Heart right ventricle (tissue), 16 donors: ENCODE data around the gene ADTRP. TPM values are rescaled to one million over a fixed set of nuclear protein-coding genes. Genes with fewer than 3 reads are reported as not detected.

ENCODE experiments used
- ATAC-seq, 8 donors: fragments of 200-7000 bp; cut with Tn5 transposase; one replicate each; pipeline ENCODE4 v1.9.1; 2020; ENCODE audit warnings: mild to moderate bottlenecking in 8 of 8, moderate library complexity in 8 of 8, moderate number of reproducible peaks in 1 of 8
- DNase-seq, 2 donors: peaks; one replicate each; pipeline ENCODE4 v3.0.0-alpha.2; 2020
- H3K27ac ChIP-seq, 10 donors: fragments of 200-600 bp; sonication (generic) in 2 of 10; one replicate each; pipeline versions ENCODE4 v1.5.0 to v1.8.0; 2020 to 2022; ENCODE audit warnings: mild to moderate bottlenecking in 3 of 10
- H3K27me3 ChIP-seq, 7 donors: fragments of 200-600 bp; one replicate each; pipeline ENCODE4 v1.8.0; 2021 to 2022; ENCODE audit warnings: mild to moderate bottlenecking in 2 of 7
- H3K36me3 ChIP-seq, 9 donors: fragments of 200-600 bp; sonication (generic) in 1 of 9; one replicate each; pipeline versions ENCODE4 v1.5.0 to v1.8.0; 2020 to 2022; ENCODE audit warnings: mild to moderate bottlenecking in 2 of 9
- H3K4me1 ChIP-seq, 9 donors: fragments of 200-600 bp; sonication (generic) in 1 of 9; one replicate each; pipeline versions ENCODE4 v1.5.0 to v1.8.0; 2020 to 2022; ENCODE audit warnings: mild to moderate bottlenecking in 4 of 9
- H3K4me3 ChIP-seq, 10 donors: fragments of 200-600 bp; sonication (generic) in 2 of 10; one replicate each; pipeline versions ENCODE4 v1.5.0 to v1.8.0; 2020 to 2022; ENCODE audit warnings: mild to moderate bottlenecking in 7 of 10, moderate library complexity in 2 of 10
- H3K9me3 ChIP-seq, 11 donors: fragments of 200-600 bp in 10 of 11; sonication (generic) in 2 of 11; one replicate each; pipeline versions ENCODE4 v1.5.0 to v1.8.0; 2013 to 2022; ENCODE audit warnings: mild to moderate bottlenecking in 2 of 11, control low read depth in 1 of 11, moderate library complexity in 1 of 11
- WGBS, 2 donors: extraction: QIAGEN DNeasy Blood & Tissue Kit; methylation state at CpG; one replicate each; pipeline ENCODE4 v1.1.7; 2013; ENCODE audit warnings: inconsistent platforms in 1 of 2; 5-methylcytosine and 5-hydroxymethylcytosine counted together
- intact Hi-C, 10 donors: fragments of 100-400 bp; cut with DNase I; formaldehyde crosslinking; loops; one replicate each; pipeline versions ENCODE4 v1.11.1 to v1.14.2; 2022
- long read RNA-seq, 3 donors: library from polyadenylated mRNA; unstranded; transcript quantifications; one replicate each; pipeline ENCODE4 v2.0.0, GENCODE V29; 2020 to 2021
- polyA plus RNA-seq, 2 donors: library from polyadenylated mRNA; stranded (reverse); fragments of 200-250 nt; gene quantifications; one replicate each; pipeline ENCODE4 v1.2.3, GENCODE V29; 2013
- total RNA-seq, 10 donors: library from RNA; stranded (reverse); fragmentation: NEBNext Ultra II Directional in 3 of 10; extraction: Animal tissue kit (Norgen Biotek cat#: 25700) in 3 of 10; gene quantifications; one replicate each; pipeline versions ENCODE4 v1.2.1 to v1.2.4, GENCODE V29; 2021 to 2023
- TF ChIP-seq, protein P1 (sequence below), 9 donors: fragments of 200-600 bp; sonication (generic) in 2 of 9; IDR thresholded peaks; one replicate each; pipeline versions ENCODE4 v1.5.0 to v1.8.0; 2021 to 2022; ENCODE audit warnings: antibody characterized with exemption in 9 of 9, mild to moderate bottlenecking in 5 of 9, moderate library complexity in 1 of 9
- donor health status: Arrhythmogenic right ventricular cardiomyopathy.
- donor health status: ischemic (EF 13 %, LVEDD 7.1; RV severe dilation, severe dysfunction).
- donor health status: healthy with polysubstance abuse.
- donor health status: DM: no; HTN: yes; CAD: no.
- donor health status: DM: no; HTN: no; CAD: no.
- donor health status: ischemic (EF 25% LVEDD 6.9; RV normal size, moderate dysfunction).
- donor health status: ischemic (EF 25% LVEDD 5.7; RV mildly dilated, moderate dysfunction).
- donor health status: healthy.
- donor health status: DM: yes; HTN: yes; CAD: no.
- donor health status: Ischemic cardiomyopathy.
- donor health status: ischemic (EF 35%, LVEDD 5.7; RV mildly dilated, moderate dysfunction).
- donor health status: nonischemic (EF 11% LVEDD 7.7; RV severe dilation, severe dysfunction).
- donor health status: DM: yes; HTN: yes; CAD: no.
- donor health status: PGD.
- donor health status: ischemic (EF 29% LVEDD 5.4; RV normal size, mild dysfunction).
- donor health status: nonischemic (EF 23%, LVEDD 6.1; RV moderate dilation, normal function).

Gene ADTRP, protein sequence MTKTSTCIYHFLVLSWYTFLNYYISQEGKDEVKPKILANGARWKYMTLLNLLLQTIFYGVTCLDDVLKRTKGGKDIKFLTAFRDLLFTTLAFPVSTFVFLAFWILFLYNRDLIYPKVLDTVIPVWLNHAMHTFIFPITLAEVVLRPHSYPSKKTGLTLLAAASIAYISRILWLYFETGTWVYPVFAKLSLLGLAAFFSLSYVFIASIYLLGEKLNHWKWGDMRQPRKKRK
- total RNA-seq = under 1 TPM in 2 of 10 donors, not detected in 8; 0.24 to 0.37 TPM
- polyA plus RNA-seq = under 1 TPM in 1 of 2 donors, not detected in 1; 0.14 TPM
- long read RNA-seq, donor 1 = 0 reads
- long read RNA-seq, donor 2 = 0 reads
- long read RNA-seq, donor 3 = 0 reads

DNA sequence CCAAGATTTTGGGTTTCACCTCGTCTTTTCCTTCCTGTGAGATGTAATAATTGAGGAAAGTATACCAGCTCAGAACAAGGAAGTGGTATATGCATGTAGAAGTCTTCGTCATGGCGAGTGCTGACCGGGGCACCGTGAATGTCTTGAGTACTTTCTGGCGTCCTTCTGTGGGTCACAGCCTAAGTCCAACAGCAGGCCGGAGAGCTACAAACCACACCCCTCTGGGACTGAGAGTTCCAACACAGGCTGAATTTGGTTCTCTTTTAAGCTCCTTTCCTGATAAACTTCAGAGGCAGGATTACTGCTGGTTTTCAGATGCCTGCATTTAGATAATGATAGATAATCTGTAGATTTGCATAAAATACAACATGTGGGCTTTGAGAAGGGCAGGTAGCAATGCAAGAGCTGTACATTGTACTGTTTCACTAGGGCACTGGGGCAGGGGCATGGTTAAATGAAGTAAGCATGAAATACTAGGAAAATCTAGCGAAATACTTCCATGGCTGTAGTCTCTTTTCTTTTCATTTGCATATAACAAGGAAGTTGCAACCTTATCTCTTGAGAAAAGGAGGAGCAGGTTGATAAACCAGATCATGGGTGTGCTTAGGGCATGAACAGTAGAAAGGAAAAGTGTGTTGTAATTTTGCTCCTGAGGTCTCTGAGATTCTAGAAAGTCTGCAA is at the start of gene ADTRP:
ADTRP (minus strand) TSS at position 156 of the 681 bp plus-strand sequence; CDS start at position 112, 44 bp downstream.
- DNase-seq = peak in 1 of 2 donors; percentile 16
- Histone ChIP-seq H3K36me3 (no peaks in the 10 kb centered on the region), H3K9me3 (no peaks in the 10 kb centered on the region), H3K4me3 (no peak within 1 kb of the TSS), H3K4me1 (peaks cover 0 to 12% (median 7%) of the 10 kb centered on the region in 9 donors), H3K27me3 (no peaks in the 10 kb centered on the region), H3K27ac (no peak within 1 kb of the TSS)
- 68 to 74% methylated on average over 8 of the region's 8 CpGs for WGBS, 2 donors
- peak in 6 of 8 donors; percentile 47 to 72 (median 64) for ATAC-seq
- TF ChIP-seq, protein P1, sequence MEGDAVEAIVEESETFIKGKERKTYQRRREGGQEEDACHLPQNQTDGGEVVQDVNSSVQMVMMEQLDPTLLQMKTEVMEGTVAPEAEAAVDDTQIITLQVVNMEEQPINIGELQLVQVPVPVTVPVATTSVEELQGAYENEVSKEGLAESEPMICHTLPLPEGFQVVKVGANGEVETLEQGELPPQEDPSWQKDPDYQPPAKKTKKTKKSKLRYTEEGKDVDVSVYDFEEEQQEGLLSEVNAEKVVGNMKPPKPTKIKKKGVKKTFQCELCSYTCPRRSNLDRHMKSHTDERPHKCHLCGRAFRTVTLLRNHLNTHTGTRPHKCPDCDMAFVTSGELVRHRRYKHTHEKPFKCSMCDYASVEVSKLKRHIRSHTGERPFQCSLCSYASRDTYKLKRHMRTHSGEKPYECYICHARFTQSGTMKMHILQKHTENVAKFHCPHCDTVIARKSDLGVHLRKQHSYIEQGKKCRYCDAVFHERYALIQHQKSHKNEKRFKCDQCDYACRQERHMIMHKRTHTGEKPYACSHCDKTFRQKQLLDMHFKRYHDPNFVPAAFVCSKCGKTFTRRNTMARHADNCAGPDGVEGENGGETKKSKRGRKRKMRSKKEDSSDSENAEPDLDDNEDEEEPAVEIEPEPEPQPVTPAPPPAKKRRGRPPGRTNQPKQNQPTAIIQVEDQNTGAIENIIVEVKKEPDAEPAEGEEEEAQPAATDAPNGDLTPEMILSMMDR (IDR thresholded peaks at IDR 0.05) = no peak
- intact Hi-C loops = no loop called here

DNA sequence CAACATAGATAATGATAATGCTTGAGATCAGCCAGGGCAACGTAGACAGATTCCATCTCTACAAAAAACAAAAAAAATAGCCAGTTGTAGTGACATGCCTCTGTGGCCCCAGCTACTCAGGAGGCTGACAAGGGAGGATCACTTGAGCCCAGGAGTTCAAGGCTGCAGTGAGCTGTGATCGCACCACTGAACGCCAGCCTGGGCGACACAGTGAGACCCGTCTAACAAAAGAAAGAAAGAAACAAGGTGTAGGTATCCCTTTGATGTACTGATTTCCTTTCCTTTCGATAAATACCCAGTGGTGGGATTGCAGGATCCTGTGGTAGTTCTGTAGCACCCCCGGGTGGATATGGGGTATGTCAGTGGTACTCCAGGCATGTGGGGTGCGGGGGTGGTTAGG is 48.2 kb upstream of the ADTRP start:
- Histone ChIP-seq H3K36me3 (no peaks in the 10 kb centered on the region), H3K9me3 (no peaks in the 10 kb centered on the region), H3K4me3 (no peak overlapping the region), H3K27ac (no peak overlapping the region), H3K4me1 (peaks cover 0 to 4% (median 0%) of the 10 kb centered on the region in 9 donors), H3K27me3 (peaks cover 0 to under 1% (median 0%) of the 10 kb centered on the region in 7 donors)
- TF ChIP-seq, protein P1 (IDR thresholded peaks at IDR 0.05) = no peak
- intact Hi-C loops = loop anchor here in 4 of 10 donors (10.0 kb wide), 1 partner anchor 408 kb away; no protein-coding TSS in a partner anchor
- 86 to 96% methylated on average over 8 of the region's 8 CpGs for WGBS, 2 donors
- DNase-seq (no peak), ATAC-seq (no peak)

DNA sequence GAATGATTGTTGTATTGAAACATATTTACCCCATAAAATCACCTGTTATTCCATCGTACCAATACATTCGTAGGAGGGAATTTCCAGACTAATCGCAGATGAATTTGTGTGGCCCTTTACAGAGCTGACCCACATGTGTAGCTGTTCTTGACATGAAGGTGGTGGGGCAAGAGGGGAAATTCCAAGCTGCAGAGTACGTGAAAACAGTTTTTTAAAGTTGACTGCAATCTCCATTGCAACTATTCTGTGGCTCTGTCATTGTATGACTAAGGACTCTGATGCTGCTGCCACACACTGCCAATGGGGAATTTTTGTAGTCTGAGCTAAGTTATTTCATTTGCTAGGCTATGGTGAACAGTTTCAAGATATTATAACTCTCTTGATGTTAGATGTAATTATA is 46.4 kb upstream of the ADTRP start:
- intact Hi-C loops = loop anchor here in 4 of 10 donors (10.0 kb wide), 1 partner anchor 410 kb away; no protein-coding TSS in a partner anchor
- Histone ChIP-seq H3K9me3 (no peaks in the 10 kb centered on the region), H3K4me3 (no peak overlapping the region), H3K4me1 (peaks cover 0 to 4% (median 0%) of the 10 kb centered on the region in 9 donors), H3K27me3 (peaks cover 0 to 4% (median 0%) of the 10 kb centered on the region in 7 donors), H3K27ac (no peak overlapping the region), H3K36me3 (no peaks in the 10 kb centered on the region)
- TF ChIP-seq, protein P1 (IDR thresholded peaks at IDR 0.05) = no peak
- ATAC-seq (no peak), DNase-seq (no peak)
- 81 to 91% methylated on average over 4 of the region's 4 CpGs for WGBS, 2 donors

DNA sequence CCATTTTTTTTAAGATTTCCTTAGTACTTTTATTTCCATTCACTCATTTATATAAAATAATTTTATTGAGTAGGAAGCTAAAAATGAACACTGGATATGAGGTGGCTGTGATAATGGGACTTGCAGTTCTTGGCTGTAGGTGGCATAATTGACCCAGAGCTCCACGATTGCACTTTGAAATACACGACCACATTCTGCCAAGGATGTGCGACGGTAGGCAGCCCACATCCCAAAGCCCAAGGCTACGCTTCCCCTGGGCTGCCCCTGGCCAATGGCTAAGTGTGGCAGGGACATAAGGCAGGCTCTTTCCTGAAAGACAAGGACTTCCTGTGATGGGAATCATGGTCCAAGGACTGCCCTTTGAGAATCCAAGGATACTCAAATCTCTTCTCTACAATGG is 43.7 kb upstream of the ADTRP start:
- Histone ChIP-seq H3K36me3 (no peaks in the 10 kb centered on the region), H3K4me1 (no peaks in the 10 kb centered on the region), H3K4me3 (no peak overlapping the region), H3K27ac (no peak overlapping the region), H3K27me3 (peaks cover 0 to 4% (median 0%) of the 10 kb centered on the region in 7 donors), H3K9me3 (no peaks in the 10 kb centered on the region)
- intact Hi-C loops = loop anchor here in 4 of 10 donors (10.0 kb wide), 1 partner anchor 412 kb away; no protein-coding TSS in a partner anchor
- ATAC-seq (peak in 3 of 8 donors; percentile 25 to 59 (median 52)), DNase-seq (no peak)
- WGBS, 2 donors = 27 to 31% methylated on average over 5 of the region's 5 CpGs
- TF ChIP-seq, protein P1 (IDR thresholded peaks at IDR 0.05) = peak in 7 of 9 donors; percentile 20 to 51 (median 26)
